Mesendoderm (in vitro differentiated cells): ENCODE data around the gene NRL.

ENCODE experiments used
- DNase-seq: peaks from one replicate; pipeline ENCODE4 v3.0.0; 2013
- H2AK5ac ChIP-seq: 2 replicates; pipeline ENCODE4 v1.6.1; 2013; ENCODE audit warnings: low read length, inconsistent platforms
- H2BK120ac ChIP-seq: 2 replicates; pipeline ENCODE4 v1.6.1; 2013; ENCODE audit warnings: low read depth, mild to moderate bottlenecking, low read length, moderate library complexity, mixed read lengths
- H2BK15ac ChIP-seq: replicated peaks from 2 replicates; pipeline ENCODE4 v1.6.1; 2013; ENCODE audit warnings: low read depth, mild to moderate bottlenecking, moderate library complexity
- H2BK5ac ChIP-seq: 2 replicates; pipeline ENCODE4 v1.6.1; 2013; ENCODE audit warnings: low read length, inconsistent platforms
- H3K18ac ChIP-seq: 2 replicates; pipeline ENCODE4 v1.6.1; 2013; ENCODE audit warnings: mild to moderate bottlenecking, low read length, mixed read lengths
- H3K23ac ChIP-seq: one replicate; pipeline ENCODE4 v1.6.1; 2013; ENCODE audit warnings: low read length
- H3K27ac ChIP-seq: 2 replicates; pipeline ENCODE4 v1.5.1; 2013; ENCODE audit warnings: low read depth, mild to moderate bottlenecking, inconsistent platforms, low read length, moderate library complexity
- H3K27me3 ChIP-seq: 2 replicates; pipeline ENCODE4 v1.6.1; 2013; ENCODE audit warnings: low read length, control low read depth, mild to moderate bottlenecking, inconsistent platforms; ENCODE audit not compliant: insufficient read depth, poor library complexity
- H3K36me3 ChIP-seq: 2 replicates; pipeline ENCODE4 v1.6.1; 2013; ENCODE audit warnings: low read length, inconsistent platforms; ENCODE audit not compliant: control insufficient read depth, insufficient read depth
- H3K4ac ChIP-seq: one replicate; pipeline ENCODE4 v1.6.1; 2013; ENCODE audit warnings: low read depth, mild to moderate bottlenecking, low read length, moderate library complexity
- H3K4me1 ChIP-seq: 2 replicates; pipeline ENCODE4 v1.6.1; 2013; ENCODE audit warnings: low read depth, low read length, inconsistent platforms; ENCODE audit not compliant: control insufficient read depth
- H3K4me2 ChIP-seq: 2 replicates; pipeline ENCODE4 v1.6.1; 2013; ENCODE audit warnings: low read length
- H3K4me3 ChIP-seq: 2 replicates; pipeline ENCODE4 v1.5.1; 2013; ENCODE audit warnings: mild to moderate bottlenecking, low read length
- H3K56ac ChIP-seq: one replicate; pipeline ENCODE4 v1.6.1; 2013; ENCODE audit warnings: low read length
- H3K79me1 ChIP-seq: 2 replicates; pipeline ENCODE4 v1.6.1; 2013; ENCODE audit warnings: low read length, inconsistent platforms
- H3K79me2 ChIP-seq: 2 replicates; pipeline ENCODE4 v1.6.1; 2013; ENCODE audit warnings: mild to moderate bottlenecking, low read length; ENCODE audit not compliant: control insufficient read depth, insufficient read depth
- H3K9ac ChIP-seq: 2 replicates; pipeline ENCODE4 v1.6.1; 2013; ENCODE audit warnings: low read length, inconsistent platforms
- H4K5ac ChIP-seq: one replicate; pipeline ENCODE4 v1.6.1; 2013; ENCODE audit warnings: low read length
- H4K8ac ChIP-seq: one replicate; pipeline ENCODE4 v1.6.1; 2013; ENCODE audit warnings: low read depth, mild to moderate bottlenecking, control low read depth, low read length, moderate library complexity
- WGBS: extraction: QIAGEN DNeasy Blood & Tissue Kit; methylation state at CpG from one replicate; pipeline ENCODE4 v1.1.7; 2013; ENCODE audit warnings: low lambda C conversion rate, missing lambda C conversion rate; ENCODE audit not compliant: insufficient coverage; ENCODE audit errors: extremely low coverage; 5-methylcytosine and 5-hydroxymethylcytosine counted together

The NRL gene

GRCh38 chr14:24131549-24131966 lies 16.8 kb upstream of the NRL start:
- no peak overlapping the region for H2BK5ac ChIP-seq
- no peaks in the 10 kb centered on the region for H3K79me1 ChIP-seq
- H3K23ac ChIP-seq, result no peak overlapping the region
- no peak overlapping the region for H3K4me3 ChIP-seq
- H3K27ac ChIP-seq, result no peak overlapping the region
- H2BK120ac ChIP-seq, result no peak overlapping the region
- no peak overlapping the region for H2AK5ac ChIP-seq
- WGBS, result no CpG with 5 or more reads among the region's 15 CpGs
- H3K79me2 ChIP-seq, result no peaks in the 10 kb centered on the region
- no peak overlapping the region for H3K9ac ChIP-seq
- no peak overlapping the region for H3K56ac ChIP-seq
- H3K27me3 ChIP-seq, result no peaks in the 10 kb centered on the region
- no peak overlapping the region for H4K5ac ChIP-seq
- H3K4me1 ChIP-seq, result peaks cover under 1% of the 10 kb centered on the region
- no peak overlapping the region for H3K4me2 ChIP-seq
- DNase-seq, result no peak
- no peak overlapping the region for H4K8ac ChIP-seq
- H3K18ac ChIP-seq, result no peak overlapping the region
- no peak overlapping the region for H2BK15ac ChIP-seq
- H3K4ac ChIP-seq, result no peak overlapping the region
- no peaks in the 10 kb centered on the region for H3K36me3 ChIP-seq

GRCh38 chr14:24130717-24131548 lies 16.2 kb upstream of the NRL start:
- H2BK5ac ChIP-seq, result no peak overlapping the region
- no peak overlapping the region for H4K8ac ChIP-seq
- no peak overlapping the region for H3K4ac ChIP-seq
- H3K27ac ChIP-seq, result no peak overlapping the region
- H3K23ac ChIP-seq, result no peak overlapping the region
- no peak overlapping the region for H2BK15ac ChIP-seq
- H4K5ac ChIP-seq, result no peak overlapping the region
- no peak overlapping the region for H3K4me2 ChIP-seq
- no peak overlapping the region for H3K56ac ChIP-seq
- no peak overlapping the region for H2BK120ac ChIP-seq
- H3K36me3 ChIP-seq, result no peaks in the 10 kb centered on the region
- no peaks in the 10 kb centered on the region for H3K4me1 ChIP-seq
- H3K9ac ChIP-seq, result no peak overlapping the region
- no peak overlapping the region for H3K18ac ChIP-seq
- no peak overlapping the region for H2AK5ac ChIP-seq
- no peaks in the 10 kb centered on the region for H3K27me3 ChIP-seq
- H3K4me3 ChIP-seq, result no peak overlapping the region
- no CpG with 5 or more reads among the region's 7 CpGs for WGBS
- DNase-seq, result no peak
- H3K79me1 ChIP-seq, result no peaks in the 10 kb centered on the region
- H3K79me2 ChIP-seq, result no peaks in the 10 kb centered on the region

GRCh38 chr14:24130380-24130716 lies 15.6 kb upstream of the NRL start, which contains the start of gene FITM1:
FITM1 (plus strand) TSS chr14:24130659; CDS start chr14:24131564, 905 bp downstream.
- H3K79me1 ChIP-seq, result no peaks in the 10 kb centered on the region
- H3K9ac ChIP-seq, result no peak within 1 kb of the TSS
- no peak within 1 kb of the TSS for H3K23ac ChIP-seq
- WGBS, result no CpG with 5 or more reads among the region's 5 CpGs
- H3K36me3 ChIP-seq, result no peaks in the 10 kb centered on the region
- no peak within 1 kb of the TSS for H2BK15ac ChIP-seq
- no peak within 1 kb of the TSS for H3K4me2 ChIP-seq
- no peak within 1 kb of the TSS for H2BK120ac ChIP-seq
- H3K27ac ChIP-seq, result no peak within 1 kb of the TSS
- H4K8ac ChIP-seq, result no peak within 1 kb of the TSS
- no peaks in the 10 kb centered on the region for H3K4me1 ChIP-seq
- no peak within 1 kb of the TSS for H3K4ac ChIP-seq
- no peak within 1 kb of the TSS for H3K56ac ChIP-seq
- H3K4me3 ChIP-seq, result no peak within 1 kb of the TSS
- no peaks in the 10 kb centered on the region for H3K27me3 ChIP-seq
- no peaks in the 10 kb centered on the region for H3K79me2 ChIP-seq
- H3K18ac ChIP-seq, result no peak within 1 kb of the TSS
- H2AK5ac ChIP-seq, result no peak within 1 kb of the TSS
- no peak for DNase-seq
- H4K5ac ChIP-seq, result no peak within 1 kb of the TSS
- no peak within 1 kb of the TSS for H2BK5ac ChIP-seq

- no peak overlapping the region for H2BK120ac ChIP-seq
- no peak overlapping the region for H2BK5ac ChIP-seq
- no peak overlapping the region for H2AK5ac ChIP-seq
- WGBS, result no CpG with 5 or more reads among the region's 8 CpGs
- no peaks in the 10 kb centered on the region for H3K27me3 ChIP-seq
- DNase-seq, result no peak
- H3K4me1 ChIP-seq, result no peaks in the 10 kb centered on the region
- no peak overlapping the region for H3K9ac ChIP-seq
- no peaks in the 10 kb centered on the region for H3K36me3 ChIP-seq
- no peak overlapping the region for H3K18ac ChIP-seq
- H2BK15ac ChIP-seq, result no peak overlapping the region
- H3K56ac ChIP-seq, result no peak overlapping the region
- no peak overlapping the region for H3K23ac ChIP-seq
- no peak overlapping the region for H3K4ac ChIP-seq
- no peaks in the 10 kb centered on the region for H3K79me1 ChIP-seq
- no peak overlapping the region for H4K8ac ChIP-seq
- no peak overlapping the region for H3K4me2 ChIP-seq
- no peak overlapping the region for H3K4me3 ChIP-seq
- no peak overlapping the region for H4K5ac ChIP-seq
- no peaks in the 10 kb centered on the region for H3K79me2 ChIP-seq
- no peak overlapping the region for H3K27ac ChIP-seq
These were observed 14.8 kb upstream of the NRL start for GRCh38 chr14:24129410-24129998.

- Histone ChIP-seq H2BK5ac (no peak overlapping the region), H3K18ac (no peak overlapping the region), H3K56ac (no peak overlapping the region), H4K8ac (no peak overlapping the region), H3K4me2 (no peak overlapping the region), H3K9ac (no peak overlapping the region), H3K36me3 (no peaks in the 10 kb centered on the region), H3K27ac (no peak overlapping the region), H3K27me3 (no peaks in the 10 kb centered on the region), H3K79me1 (no peaks in the 10 kb centered on the region), H3K4me1 (no peaks in the 10 kb centered on the region), H2AK5ac (no peak overlapping the region), H2BK120ac (no peak overlapping the region), H2BK15ac (no peak overlapping the region), H3K4me3 (no peak overlapping the region), H4K5ac (no peak overlapping the region), H3K4ac (no peak overlapping the region), H3K23ac (no peak overlapping the region), H3K79me2 (no peaks in the 10 kb centered on the region)
- no peak for DNase-seq
- WGBS, result no CpG with 5 or more reads among the region's 2 CpGs
These were observed 12.9 kb upstream of the NRL start for GRCh38 chr14:24127673-24128072.
